HepG2 (cell line): ENCODE data around the gene PMVK. TPM values are rescaled to one million over a fixed set of nuclear protein-coding genes. Genes with fewer than 3 reads are reported as not detected.

Experiments
- HNF1B ChIP-seq: sonication (generic); formaldehyde crosslinking; IDR thresholded peaks from 2 replicates; pipeline ENCODE4 v1.5.1; 2020; ENCODE audit warnings: mild to moderate bottlenecking, moderate library complexity, missing genetic modification reagents
- PTBP1 ChIP-seq: fragments of 200-400 bp; formaldehyde crosslinking; IDR thresholded peaks from 2 replicates; pipeline ENCODE4 v1.6.1; 2018; ENCODE audit warnings: low read length, low read depth; ENCODE audit not compliant: poor library complexity, severe bottlenecking
- REXO4 ChIP-seq: sonication (generic); formaldehyde crosslinking; IDR thresholded peaks from 2 replicates; pipeline ENCODE4 v1.8.0; 2022; ENCODE audit warnings: missing genetic modification reagents, mild to moderate bottlenecking, borderline replicate concordance
- ZBTB3 ChIP-seq: sonication (generic); formaldehyde crosslinking; IDR thresholded peaks from 2 replicates; pipeline ENCODE4 v1.4.0; 2020; ENCODE audit warnings: low read depth, mild to moderate bottlenecking, moderate library complexity, missing genetic modification reagents, borderline replicate concordance
- ZNF333 ChIP-seq: sonication (generic); formaldehyde crosslinking; IDR thresholded peaks from 2 replicates; pipeline ENCODE4 v1.4.0; 2020; ENCODE audit warnings: mild to moderate bottlenecking, missing genetic modification reagents, borderline replicate concordance
- ZNF670 ChIP-seq: sonication (generic); formaldehyde crosslinking; IDR thresholded peaks from 2 replicates; pipeline ENCODE4 v1.8.0; 2022; ENCODE audit warnings: mild to moderate bottlenecking, missing genetic modification reagents, borderline replicate concordance
- ZNF710 ChIP-seq: sonication (generic); formaldehyde crosslinking; IDR thresholded peaks from 2 replicates; pipeline ENCODE4 v1.5.0; 2020; ENCODE audit warnings: mild to moderate bottlenecking, missing genetic modification reagents, borderline replicate concordance
- ZNF761 ChIP-seq: sonication (generic); formaldehyde crosslinking; conservative IDR thresholded peaks from 2 replicates; pipeline ENCODE4 v1.4.0; 2020; ENCODE audit warnings: mild to moderate bottlenecking, missing genetic modification reagents
- ZNF891 ChIP-seq: sonication (generic); formaldehyde crosslinking; IDR thresholded peaks from 2 replicates; pipeline ENCODE4 v1.5.0; 2020; ENCODE audit warnings: mild to moderate bottlenecking, missing genetic modification reagents
- polyA plus RNA-seq, 8 experiments: library from polyadenylated mRNA; depleted of rRNA in 3 of 8; stranded (reverse) in 7 of 8; unstranded in 1 of 8; fragments of >200 nt; fragmentation: Illumina TruSeq in 4 of 8; extraction: Trizol in 4 of 8; gene quantifications; 2 replicates each; pipeline versions ENCODE4 v1.2.1 to v1.2.3, GENCODE V29; 2011 to 2016; ENCODE audit warnings: low read depth in 4 of 8, missing spikeins in 1 of 8, mixed read lengths in 1 of 8; ENCODE audit not compliant: insufficient read depth in 1 of 8
- total RNA-seq, 5 experiments: library from RNA; depleted of rRNA; stranded (reverse); fragments of >200 nt; fragmentation: Illumina TruSeq; extraction: Trizol; gene quantifications; 2 replicates each; pipeline ENCODE4 v1.2.3, GENCODE V29; 2016; ENCODE audit warnings: low read depth in 1 of 5
- TF ChIP-seq, protein P1 (sequence below), 2 experiments: sonication (generic) in 1 of 2; formaldehyde crosslinking in 1 of 2; IDR thresholded peaks; 2 replicates each; pipeline versions ENCODE4 v1.6.1 to v1.9.0; 2014 to 2022; ENCODE audit warnings: antibody characterized with exemption in 1 of 2, borderline replicate concordance in 1 of 2, inconsistent platforms in 1 of 2, low read depth in 1 of 2, missing genetic modification reagents in 1 of 2
- TF ChIP-seq, protein P2 (sequence below): sonication (generic); formaldehyde crosslinking; IDR thresholded peaks from 2 replicates; pipeline ENCODE4 v1.5.0; 2020; ENCODE audit warnings: mild to moderate bottlenecking, missing genetic modification reagents
- TF ChIP-seq, protein P3 (sequence below): sonication (generic); formaldehyde crosslinking; IDR thresholded peaks from 2 replicates; pipeline ENCODE4 v1.4.0; 2020; ENCODE audit warnings: missing genetic modification reagents, borderline replicate concordance

Gene PMVK
- total and polyA plus RNA-seq, 2 of the 13 experiments (the other 11 are each of a cell fraction or from before 2014, with no cell fraction given), result 3.9 to 12.6 TPM

- TF ChIP-seq, protein P1, sequence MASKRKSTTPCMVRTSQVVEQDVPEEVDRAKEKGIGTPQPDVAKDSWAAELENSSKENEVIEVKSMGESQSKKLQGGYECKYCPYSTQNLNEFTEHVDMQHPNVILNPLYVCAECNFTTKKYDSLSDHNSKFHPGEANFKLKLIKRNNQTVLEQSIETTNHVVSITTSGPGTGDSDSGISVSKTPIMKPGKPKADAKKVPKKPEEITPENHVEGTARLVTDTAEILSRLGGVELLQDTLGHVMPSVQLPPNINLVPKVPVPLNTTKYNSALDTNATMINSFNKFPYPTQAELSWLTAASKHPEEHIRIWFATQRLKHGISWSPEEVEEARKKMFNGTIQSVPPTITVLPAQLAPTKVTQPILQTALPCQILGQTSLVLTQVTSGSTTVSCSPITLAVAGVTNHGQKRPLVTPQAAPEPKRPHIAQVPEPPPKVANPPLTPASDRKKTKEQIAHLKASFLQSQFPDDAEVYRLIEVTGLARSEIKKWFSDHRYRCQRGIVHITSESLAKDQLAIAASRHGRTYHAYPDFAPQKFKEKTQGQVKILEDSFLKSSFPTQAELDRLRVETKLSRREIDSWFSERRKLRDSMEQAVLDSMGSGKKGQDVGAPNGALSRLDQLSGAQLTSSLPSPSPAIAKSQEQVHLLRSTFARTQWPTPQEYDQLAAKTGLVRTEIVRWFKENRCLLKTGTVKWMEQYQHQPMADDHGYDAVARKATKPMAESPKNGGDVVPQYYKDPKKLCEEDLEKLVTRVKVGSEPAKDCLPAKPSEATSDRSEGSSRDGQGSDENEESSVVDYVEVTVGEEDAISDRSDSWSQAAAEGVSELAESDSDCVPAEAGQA (IDR thresholded peaks at IDR 0.05; ENCODE audit: low read depth), result no peak
- TF ChIP-seq, protein P1 (CRISPR knock-in tag; IDR thresholded peaks at IDR 0.05; ENCODE audit: borderline replicate concordance), result no peak
- TF ChIP-seq, protein P2, sequence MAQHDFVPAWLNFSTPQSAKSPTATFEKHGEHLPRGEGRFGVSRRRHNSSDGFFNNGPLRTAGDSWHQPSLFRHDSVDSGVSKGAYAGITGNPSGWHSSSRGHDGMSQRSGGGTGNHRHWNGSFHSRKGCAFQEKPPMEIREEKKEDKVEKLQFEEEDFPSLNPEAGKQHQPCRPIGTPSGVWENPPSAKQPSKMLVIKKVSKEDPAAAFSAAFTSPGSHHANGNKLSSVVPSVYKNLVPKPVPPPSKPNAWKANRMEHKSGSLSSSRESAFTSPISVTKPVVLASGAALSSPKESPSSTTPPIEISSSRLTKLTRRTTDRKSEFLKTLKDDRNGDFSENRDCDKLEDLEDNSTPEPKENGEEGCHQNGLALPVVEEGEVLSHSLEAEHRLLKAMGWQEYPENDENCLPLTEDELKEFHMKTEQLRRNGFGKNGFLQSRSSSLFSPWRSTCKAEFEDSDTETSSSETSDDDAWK (CRISPR knock-in tag), result no peak
- TF ChIP-seq ZNF761 (CRISPR knock-in tag) (no peak; the same call in 1 of the 2 replicates), ZNF333 (CRISPR knock-in tag) (no peak), HNF1B (peak; percentile 83), PTBP1 (no peak), ZNF891 (CRISPR knock-in tag) (no peak), ZNF710 (CRISPR knock-in tag) (0 out of 2 replicates have a peak, but pooled peaks have one; percentile 26), ZNF670 (no peak), ZBTB3 (CRISPR knock-in tag) (no peak), REXO4 (CRISPR knock-in tag) (no peak)
- TF ChIP-seq, protein P3, sequence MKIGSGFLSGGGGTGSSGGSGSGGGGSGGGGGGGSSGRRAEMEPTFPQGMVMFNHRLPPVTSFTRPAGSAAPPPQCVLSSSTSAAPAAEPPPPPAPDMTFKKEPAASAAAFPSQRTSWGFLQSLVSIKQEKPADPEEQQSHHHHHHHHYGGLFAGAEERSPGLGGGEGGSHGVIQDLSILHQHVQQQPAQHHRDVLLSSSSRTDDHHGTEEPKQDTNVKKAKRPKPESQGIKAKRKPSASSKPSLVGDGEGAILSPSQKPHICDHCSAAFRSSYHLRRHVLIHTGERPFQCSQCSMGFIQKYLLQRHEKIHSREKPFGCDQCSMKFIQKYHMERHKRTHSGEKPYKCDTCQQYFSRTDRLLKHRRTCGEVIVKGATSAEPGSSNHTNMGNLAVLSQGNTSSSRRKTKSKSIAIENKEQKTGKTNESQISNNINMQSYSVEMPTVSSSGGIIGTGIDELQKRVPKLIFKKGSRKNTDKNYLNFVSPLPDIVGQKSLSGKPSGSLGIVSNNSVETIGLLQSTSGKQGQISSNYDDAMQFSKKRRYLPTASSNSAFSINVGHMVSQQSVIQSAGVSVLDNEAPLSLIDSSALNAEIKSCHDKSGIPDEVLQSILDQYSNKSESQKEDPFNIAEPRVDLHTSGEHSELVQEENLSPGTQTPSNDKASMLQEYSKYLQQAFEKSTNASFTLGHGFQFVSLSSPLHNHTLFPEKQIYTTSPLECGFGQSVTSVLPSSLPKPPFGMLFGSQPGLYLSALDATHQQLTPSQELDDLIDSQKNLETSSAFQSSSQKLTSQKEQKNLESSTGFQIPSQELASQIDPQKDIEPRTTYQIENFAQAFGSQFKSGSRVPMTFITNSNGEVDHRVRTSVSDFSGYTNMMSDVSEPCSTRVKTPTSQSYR (CRISPR knock-in tag), result no peak
These were observed 34.3 kb upstream of the PMVK start, which contains the start of gene SHC1 (continued) for GRCh38 chr1:154970631-154971340.
